HepG2 (cell line): ENCODE results near the gene TRIM7. TPM values are rescaled to one million over a fixed set of nuclear protein-coding genes. Genes with fewer than 3 reads are reported as not detected.

Source experiments
- CSRNP2 ChIP-seq: sonication (generic); formaldehyde crosslinking; conservative IDR thresholded peaks from 2 replicates; pipeline ENCODE4 v1.8.0; 2022; ENCODE audit warnings: low read depth, missing genetic modification reagents
- CTCF ChIP-seq: sonication (generic); formaldehyde crosslinking; IDR thresholded peaks from 2 replicates; pipeline ENCODE4 v1.5.0; 2020; ENCODE audit warnings: mild to moderate bottlenecking, missing genetic modification reagents, moderate library complexity
- GMEB1 ChIP-seq: sonication (generic); formaldehyde crosslinking; IDR thresholded peaks from 2 replicates; pipeline ENCODE4 v1.5.1; 2020; ENCODE audit warnings: missing genetic modification reagents, mild to moderate bottlenecking, borderline replicate concordance
- HCFC1 ChIP-seq: fragments of 150-350 bp; IDR thresholded peaks from 2 replicates; pipeline ENCODE4 v1.6.1; 2014; ENCODE audit warnings: low read depth, low read length
- HNF1A ChIP-seq, 2 experiments: sonication (generic) in 1 of 2; formaldehyde crosslinking in 1 of 2; IDR thresholded peaks; 2 replicates each; pipeline versions ENCODE4 v1.4.0 to v1.6.1; 2016 to 2020; ENCODE audit warnings: borderline replicate concordance in 1 of 2, low read depth in 1 of 2, mild to moderate bottlenecking in 1 of 2, missing genetic modification reagents in 1 of 2
- MEIS1 ChIP-seq: sonication (generic); formaldehyde crosslinking; IDR thresholded peaks from 2 replicates; pipeline ENCODE4 v1.9.0; 2021; ENCODE audit warnings: mild to moderate bottlenecking, missing genetic modification reagents, moderate library complexity, borderline replicate concordance
- PHF5A ChIP-seq: IDR thresholded peaks from one replicate; pipeline ENCODE4 v1.6.1; 2018; ENCODE audit warnings: low read depth, missing genetic modification reagents; ENCODE audit not compliant: unreplicated experiment
- POLR2AphosphoS5 ChIP-seq: IDR thresholded peaks from 2 replicates; pipeline ENCODE4 v1.6.1; 2012; ENCODE audit warnings: low read depth, low read length
- TCF7 ChIP-seq: sonication (generic); IDR thresholded peaks from 2 replicates; pipeline ENCODE4 v1.6.1; 2016; ENCODE audit warnings: antibody characterized with exemption, low read depth
- ZHX1 ChIP-seq: sonication (generic); formaldehyde crosslinking; IDR thresholded peaks from 2 replicates; pipeline ENCODE4 v1.8.1; 2022; ENCODE audit warnings: low read depth, mild to moderate bottlenecking, missing genetic modification reagents
- ZNF839 ChIP-seq: sonication (generic); formaldehyde crosslinking; IDR thresholded peaks from 2 replicates; pipeline ENCODE4 v1.4.0; 2020; ENCODE audit warnings: missing genetic modification reagents, mild to moderate bottlenecking, borderline replicate concordance
- ZNF841 ChIP-seq: sonication (generic); formaldehyde crosslinking; IDR thresholded peaks from 2 replicates; pipeline ENCODE4 v1.8.1; 2023; ENCODE audit warnings: missing genetic modification reagents, borderline replicate concordance
- ZSCAN21 ChIP-seq: sonication (generic); formaldehyde crosslinking; IDR thresholded peaks from 2 replicates; pipeline ENCODE4 v1.8.0; 2022; ENCODE audit warnings: mild to moderate bottlenecking, missing genetic modification reagents, moderate library complexity, borderline replicate concordance
- polyA plus RNA-seq, 8 experiments: library from polyadenylated mRNA; depleted of rRNA in 3 of 8; stranded (reverse) in 7 of 8; unstranded in 1 of 8; fragments of >200 nt; fragmentation: Illumina TruSeq in 4 of 8; extraction: Trizol in 4 of 8; gene quantifications; 2 replicates each; pipeline versions ENCODE4 v1.2.1 to v1.2.3, GENCODE V29; 2011 to 2016; ENCODE audit warnings: low read depth in 4 of 8, missing spikeins in 1 of 8, mixed read lengths in 1 of 8; ENCODE audit not compliant: insufficient read depth in 1 of 8
- total RNA-seq, 5 experiments: library from RNA; depleted of rRNA; stranded (reverse); fragments of >200 nt; fragmentation: Illumina TruSeq; extraction: Trizol; gene quantifications; 2 replicates each; pipeline ENCODE4 v1.2.3, GENCODE V29; 2016; ENCODE audit warnings: low read depth in 1 of 5

Gene TRIM7
- total and polyA plus RNA-seq, 2 of the 13 experiments (the other 11 are each of a cell fraction or from before 2014, with no cell fraction given) = 0.13 TPM; not detected in 1

- TF ChIP-seq CSRNP2 (CRISPR knock-in tag) (0 out of 2 replicates have a peak, but pooled peaks have one; percentile 30), ZHX1 (CRISPR knock-in tag) (no peak), PHF5A (CRISPR knock-in tag) (no peak), ZSCAN21 (CRISPR knock-in tag) (no peak; the same call in none of the 2 replicates), GMEB1 (peak; percentile 63; the same call in 1 of the 2 replicates), HCFC1 (no peak), HNF1A (IDR thresholded peaks at IDR 0.05; ENCODE audit: low read depth) (0 out of 2 replicates have a peak, but pooled peaks have one; percentile 44), HNF1A (CRISPR knock-in tag; IDR thresholded peaks at IDR 0.05; ENCODE audit: borderline replicate concordance) (0 out of 2 replicates have a peak, but pooled peaks have one; percentile 29), TCF7 (no peak; the same call in 1 of the 2 replicates), POLR2AphosphoS5 (no peak), CTCF (CRISPR knock-in tag) (peak; percentile 23; the same call in 1 of the 2 replicates), ZNF841 (CRISPR knock-in tag) (no peak), ZNF839 (CRISPR knock-in tag) (peak; percentile 91; the same call in 1 of the 2 replicates), MEIS1 (CRISPR knock-in tag) (0 out of 2 replicates have a peak, but pooled peaks have one; percentile 43)
These were observed 17.0 kb upstream of the TRIM7 start (continued) for GRCh38 chr5:181221792-181222629.
